ENCODE measurements around the gene ZNRF1. TPM values are rescaled to one million over a fixed set of nuclear protein-coding genes. Genes with fewer than 3 reads are reported as not detected.

Gene ZNRF1
- total and polyA plus RNA-seq, 2 of the 8 experiments (the other 6 are each of a cell fraction or from before 2014, with no cell fraction given) = 33.5 to 52.9 TPM

- TF ChIP-seq POLR2A (IDR thresholded peaks at IDR 0.05; ENCODE audit: control extremely low read depth in 1 of 2, low read depth in 2 of 2, low read length in 2 of 2) = no peak
- no peak for TF ChIP-seq CTBP2 (IDR thresholded peaks at IDR 0.05; ENCODE audit: borderline replicate concordance, insufficient read depth, insufficient read length, low read length)
- no peak for TF ChIP-seq POU5F1 (IDR thresholded peaks at IDR 0.05; ENCODE audit: low read depth, low read length)
- TF ChIP-seq CHD1 (IDR thresholded peaks at IDR 0.05; ENCODE audit: low read depth, low read length) = no peak
Measured at GRCh38 chr16:75022567-75022966, 23.7 kb downstream of the ZNRF1 start (continued).

Data from H1 (cell line).